Cardiac atrium fibroblast (primary cell): ENCODE results near the gene VASH2. TPM values are rescaled to one million over a fixed set of nuclear protein-coding genes. Genes with fewer than 3 reads are reported as not detected.

ENCODE experiments used
- total RNA-seq: library from RNA; depleted of rRNA; stranded (reverse); fragments of >200 nt; gene quantifications from 2 replicates; pipeline ENCODE4 v1.2.3, GENCODE V29; 2015

Gene VASH2
- 2.1 TPM in 1 of 2 replicates, not detected in the other for total RNA-seq

GRCh38 chr1:212950243-212951125, at the start of gene VASH2:
TSS of gene VASH2 (plus strand) at chr1:212950541. CDS start at chr1:212951543, 1,002 bp downstream.

GRCh38 chr1:213015099-213016050, 65.0 kb downstream of the VASH2 start, which contains the start of gene ANGEL2:
TSS of gene ANGEL2 (minus strand) at chr1:213015867. CDS start at chr1:213015671, 196 bp downstream.

Other genes starting within 250 kb of the VASH2 start
- gene NSL1, start 158.8 kb upstream of the VASH2 start, total RNA-seq: 17.9 and 33.0 TPM in 2 replicates
- 7.8 and 12.8 TPM in 2 replicates for gene TATDN3, start 158.6 kb upstream of the VASH2 start, total RNA-seq
- gene SPATA45, start 102.9 kb upstream of the VASH2 start, total RNA-seq: not detected in 2 replicates
- gene FLVCR1, start 92.3 kb upstream of the VASH2 start, total RNA-seq: 7.6 and 7.8 TPM in 2 replicates
- 16.2 and 19.1 TPM in 2 replicates for gene ANGEL2, start 65.3 kb downstream of the VASH2 start, total RNA-seq
- gene RPS6KC1, start 100.7 kb downstream of the VASH2 start, total RNA-seq: 10.8 and 13.0 TPM in 2 replicates